ENCODE data around the gene LACTBL1.

Gene LACTBL1

GRCh38 chr1:22976127-22976460, 3.4 kb upstream of the LACTBL1 start:
- no peak for DNase-seq
- TF ChIP-seq, protein P1, sequence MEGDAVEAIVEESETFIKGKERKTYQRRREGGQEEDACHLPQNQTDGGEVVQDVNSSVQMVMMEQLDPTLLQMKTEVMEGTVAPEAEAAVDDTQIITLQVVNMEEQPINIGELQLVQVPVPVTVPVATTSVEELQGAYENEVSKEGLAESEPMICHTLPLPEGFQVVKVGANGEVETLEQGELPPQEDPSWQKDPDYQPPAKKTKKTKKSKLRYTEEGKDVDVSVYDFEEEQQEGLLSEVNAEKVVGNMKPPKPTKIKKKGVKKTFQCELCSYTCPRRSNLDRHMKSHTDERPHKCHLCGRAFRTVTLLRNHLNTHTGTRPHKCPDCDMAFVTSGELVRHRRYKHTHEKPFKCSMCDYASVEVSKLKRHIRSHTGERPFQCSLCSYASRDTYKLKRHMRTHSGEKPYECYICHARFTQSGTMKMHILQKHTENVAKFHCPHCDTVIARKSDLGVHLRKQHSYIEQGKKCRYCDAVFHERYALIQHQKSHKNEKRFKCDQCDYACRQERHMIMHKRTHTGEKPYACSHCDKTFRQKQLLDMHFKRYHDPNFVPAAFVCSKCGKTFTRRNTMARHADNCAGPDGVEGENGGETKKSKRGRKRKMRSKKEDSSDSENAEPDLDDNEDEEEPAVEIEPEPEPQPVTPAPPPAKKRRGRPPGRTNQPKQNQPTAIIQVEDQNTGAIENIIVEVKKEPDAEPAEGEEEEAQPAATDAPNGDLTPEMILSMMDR (IDR thresholded peaks at IDR 0.05; ENCODE audit: low read depth, low read length), result no peak
- Histone ChIP-seq H3K36me3 (no peaks in the 10 kb centered on the region), H3K27me3 (ENCODE audit: insufficient read depth, low read depth, severe bottlenecking) (no peaks in the 10 kb centered on the region), H3K27ac (peak overlapping the region; percentile 8; the same call in 1 of the 2 replicates), H3K9me3 (ENCODE audit: severe bottlenecking) (no peaks in the 10 kb centered on the region), H3K4me3 (ENCODE audit: low read depth, low read length) (no peak overlapping the region)

GRCh38 chr1:22975694-22976093, 3.0 kb upstream of the LACTBL1 start:
- H3K27me3 ChIP-seq (ENCODE audit: insufficient read depth, low read depth, severe bottlenecking), result no peaks in the 10 kb centered on the region
- no peak overlapping the region for H3K4me3 ChIP-seq (ENCODE audit: low read depth, low read length)
- H3K36me3 ChIP-seq, result no peaks in the 10 kb centered on the region
- TF ChIP-seq, protein P1 (IDR thresholded peaks at IDR 0.05; ENCODE audit: low read depth, low read length), result no peak
- H3K27ac ChIP-seq, result peak overlapping the region; percentile 8; the same call in 1 of the 2 replicates
- no peak for DNase-seq
- no peaks in the 10 kb centered on the region for H3K9me3 ChIP-seq (ENCODE audit: severe bottlenecking)

- peaks cover 5% of the 10 kb centered on the region for H3K9me3 ChIP-seq (ENCODE audit: severe bottlenecking)
- H3K4me3 ChIP-seq (ENCODE audit: low read depth, low read length), result peak overlapping the region; percentile 8
- TF ChIP-seq, protein P1 (IDR thresholded peaks at IDR 0.05; ENCODE audit: low read depth, low read length), result no peak
- DNase-seq, result peak; percentile 39
- no peaks in the 10 kb centered on the region for H3K27me3 ChIP-seq (ENCODE audit: insufficient read depth, low read depth, severe bottlenecking)
- H3K27ac ChIP-seq, result peak overlapping the region; percentile 95
- H3K36me3 ChIP-seq, result no peaks in the 10 kb centered on the region
Observed at GRCh38 chr1:22971611-22972405, 858 bp downstream of the LACTBL1 start.

- Histone ChIP-seq H3K27ac (peak overlapping the region; percentile 95), H3K36me3 (no peaks in the 10 kb centered on the region), H3K27me3 (ENCODE audit: insufficient read depth, low read depth, severe bottlenecking) (no peaks in the 10 kb centered on the region), H3K9me3 (ENCODE audit: severe bottlenecking) (peaks cover 10% of the 10 kb centered on the region), H3K4me3 (ENCODE audit: low read depth, low read length) (peak overlapping the region; percentile 10)
- TF ChIP-seq, protein P1 (IDR thresholded peaks at IDR 0.05; ENCODE audit: low read depth, low read length), result no peak
- DNase-seq, result peak; percentile 82
Observed at GRCh38 chr1:22971161-22971560, 1.5 kb downstream of the LACTBL1 start.

- Histone ChIP-seq H3K9me3 (ENCODE audit: severe bottlenecking) (peaks cover 14% of the 10 kb centered on the region), H3K27me3 (ENCODE audit: insufficient read depth, low read depth, severe bottlenecking) (no peaks in the 10 kb centered on the region), H3K36me3 (no peaks in the 10 kb centered on the region), H3K4me3 (ENCODE audit: low read depth, low read length) (no peak overlapping the region), H3K27ac (peak overlapping the region; percentile 95)
- DNase-seq, result no peak
- TF ChIP-seq, protein P1 (IDR thresholded peaks at IDR 0.05; ENCODE audit: low read depth, low read length), result no peak
Observed at GRCh38 chr1:22970096-22970495, 2.6 kb downstream of the LACTBL1 start.

GRCh38 chr1:22969304-22969709, 3.4 kb downstream of the LACTBL1 start:
- peaks cover 14% of the 10 kb centered on the region for H3K9me3 ChIP-seq (ENCODE audit: severe bottlenecking)
- no peaks in the 10 kb centered on the region for H3K27me3 ChIP-seq (ENCODE audit: insufficient read depth, low read depth, severe bottlenecking)
- TF ChIP-seq, protein P1 (IDR thresholded peaks at IDR 0.05; ENCODE audit: low read depth, low read length), result no peak
- H3K27ac ChIP-seq, result no peak overlapping the region
- H3K4me3 ChIP-seq (ENCODE audit: low read depth, low read length), result no peak overlapping the region
- DNase-seq, result no peak
- no peaks in the 10 kb centered on the region for H3K36me3 ChIP-seq
